Ectodermal cell (in vitro differentiated cells): ENCODE measurements around the gene VARS1. TPM values are rescaled to one million over a fixed set of nuclear protein-coding genes. Genes with fewer than 3 reads are reported as not detected.
"Not testable (repeated sequence)": the region's sequence is repeated elsewhere in the genome, so short reads cannot be mapped to it uniquely, and the experiment has no call there.

Source experiments
- H3K27ac ChIP-seq: 2 replicates; pipeline ENCODE4 v1.7.0; 2013; ENCODE audit warnings: mild to moderate bottlenecking, low read depth, low read length; ENCODE audit not compliant: insufficient read depth, poor library complexity, severe bottlenecking
- H3K27me3 ChIP-seq: 2 replicates; pipeline ENCODE4 v1.7.0; 2013; ENCODE audit warnings: mild to moderate bottlenecking, low read length; ENCODE audit not compliant: insufficient read depth, control insufficient read depth, poor library complexity, severe bottlenecking
- H3K36me3 ChIP-seq: one replicate; pipeline ENCODE4 v1.7.0; 2013; ENCODE audit warnings: low read length; ENCODE audit not compliant: control insufficient read depth, insufficient read depth
- H3K4me1 ChIP-seq: one replicate; pipeline ENCODE4 v1.7.0; 2013; ENCODE audit warnings: low read length; ENCODE audit not compliant: control insufficient read depth, insufficient read depth
- H3K4me3 ChIP-seq: 2 replicates; pipeline ENCODE4 v1.7.0; 2013; ENCODE audit warnings: low read depth, low read length, control low read depth; ENCODE audit not compliant: insufficient read depth
- H3K9me3 ChIP-seq: 2 replicates; pipeline ENCODE4 v1.7.0; 2013; ENCODE audit warnings: mild to moderate bottlenecking, low read length, moderate library complexity; ENCODE audit not compliant: control insufficient read depth
- WGBS, 2 experiments: methylation state at CpG; one replicate each; pipeline ENCODE4 v1.1.7; 2013; ENCODE audit warnings: missing lambda C conversion rate in 2 of 2; 5-methylcytosine and 5-hydroxymethylcytosine counted together
- polyA plus RNA-seq, 4 experiments: library from polyadenylated mRNA; stranded (reverse); fragments of 50-300 nt; gene quantifications; one replicate each; pipeline ENCODE4 v1.2.3, GENCODE V29; 2013

The VARS1 gene
- 113 TPM for polyA plus RNA-seq (2013, experiment 1 of 4)
- 95.5 TPM for polyA plus RNA-seq (2013, experiment 2 of 4)
- polyA plus RNA-seq (2013, experiment 3 of 4): 60.3 TPM
- 60.5 TPM for polyA plus RNA-seq (2013, experiment 4 of 4)

DNA sequence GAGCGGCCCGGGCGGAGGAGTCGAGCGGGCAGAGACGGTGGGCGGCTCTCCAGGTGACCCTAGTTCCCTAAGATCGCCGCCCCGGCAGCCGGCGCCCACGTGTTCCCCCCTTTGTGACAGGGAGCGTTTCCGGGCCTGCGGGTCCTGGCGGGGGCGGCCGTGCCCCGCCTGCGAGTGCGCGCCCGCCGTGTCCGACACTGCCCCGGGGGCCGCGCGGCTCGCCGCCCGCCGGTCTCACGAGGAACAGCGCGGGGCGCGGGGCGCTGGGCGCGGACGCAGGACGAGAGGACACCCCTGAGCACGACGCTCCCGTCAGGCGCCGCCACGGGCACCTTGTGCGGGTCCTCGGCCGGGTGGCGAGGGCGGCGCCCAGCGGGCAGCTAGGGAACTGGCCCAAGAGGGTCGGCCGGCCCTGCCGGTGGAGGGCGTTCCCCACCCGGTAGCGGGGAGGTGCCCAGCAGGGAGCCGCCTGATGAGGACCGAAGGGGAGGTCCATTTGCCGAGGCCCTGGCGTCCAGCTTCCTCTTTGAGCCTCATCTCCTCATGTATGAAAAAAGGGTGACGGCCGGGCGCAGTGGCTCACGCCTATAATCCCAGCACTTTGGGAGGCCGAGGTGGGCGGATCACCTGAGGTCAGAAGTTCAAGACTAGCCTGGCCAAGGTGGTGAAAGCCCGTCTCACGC lies at the start of gene VARS1:
VARS1 (minus strand) TSS at position 137 of the 683 bp plus-strand sequence. CDS start 535 bp downstream, outside the sequence.
- Histone ChIP-seq H3K27ac (peak within 1 kb of the TSS; percentile 93), H3K36me3 (peaks cover 6% of the 10 kb centered on the region), H3K4me3 (peak within 1 kb of the TSS; percentile 98), H3K27me3 (no peaks in the 10 kb centered on the region), H3K9me3 (no peaks in the 10 kb centered on the region), H3K4me1 (peaks cover 4% of the 10 kb centered on the region)
- 3 to 4% methylated on average over 75 of the region's 75 CpGs for WGBS, 2 experiments

DNA sequence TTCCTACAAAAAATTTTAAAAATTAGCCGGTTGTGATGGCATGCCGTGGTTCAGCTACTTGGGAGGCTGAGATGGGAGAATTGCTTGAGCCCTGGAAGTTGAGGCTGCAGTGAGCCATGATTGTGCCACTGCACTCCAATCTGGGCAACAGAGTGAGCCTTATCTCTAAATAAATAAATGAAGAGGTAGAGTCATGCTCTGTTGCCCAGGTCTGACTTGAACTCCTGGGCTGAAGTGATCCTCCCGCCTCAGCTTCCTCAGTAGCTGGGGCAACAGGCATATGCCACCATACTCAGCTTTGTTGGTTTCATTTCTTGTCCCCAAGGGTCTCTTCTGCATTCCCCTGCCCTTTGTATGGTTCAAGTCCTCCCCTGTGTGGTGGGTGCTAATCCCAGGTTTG lies 49.0 kb upstream of the VARS1 start:
- H3K4me1 ChIP-seq: no peaks in the 10 kb centered on the region
- H3K4me3 ChIP-seq: no peak overlapping the region
- H3K27ac ChIP-seq: no peak overlapping the region
- no peaks in the 10 kb centered on the region for H3K9me3 ChIP-seq
- WGBS, 2 experiments: 93 to 95% methylated on average over 3 of the region's 3 CpGs
- peaks cover 15% of the 10 kb centered on the region for H3K36me3 ChIP-seq
- H3K27me3 ChIP-seq: no peaks in the 10 kb centered on the region

DNA sequence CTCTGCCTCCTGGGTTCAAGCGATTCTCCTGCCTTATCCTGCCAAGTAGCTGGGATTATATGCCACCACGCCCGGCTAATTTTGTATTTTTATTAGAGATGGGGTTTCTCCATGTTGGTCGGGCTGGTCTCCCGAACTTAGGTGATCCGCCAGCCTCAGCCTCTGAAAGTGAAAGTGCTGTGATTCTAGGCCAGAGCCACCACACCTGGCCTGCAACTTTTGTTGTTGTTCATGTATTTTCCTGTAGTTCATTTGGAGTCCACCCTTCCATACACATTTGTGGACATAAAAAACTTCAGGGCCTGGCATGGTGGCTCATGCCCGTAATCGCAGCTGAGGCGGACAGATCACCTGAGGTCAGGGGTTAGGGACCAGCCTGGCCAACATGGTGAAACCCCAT lies 46.5 kb upstream of the VARS1 start:
- 92 to 97% methylated on average over 9 of the region's 9 CpGs for WGBS, 2 experiments
- Histone ChIP-seq H3K27ac (no peak overlapping the region), H3K27me3 (no peaks in the 10 kb centered on the region), H3K4me1 (peaks cover 9% of the 10 kb centered on the region), H3K36me3 (peaks cover 38% of the 10 kb centered on the region), H3K9me3 (no peaks in the 10 kb centered on the region), H3K4me3 (no peak overlapping the region)

DNA sequence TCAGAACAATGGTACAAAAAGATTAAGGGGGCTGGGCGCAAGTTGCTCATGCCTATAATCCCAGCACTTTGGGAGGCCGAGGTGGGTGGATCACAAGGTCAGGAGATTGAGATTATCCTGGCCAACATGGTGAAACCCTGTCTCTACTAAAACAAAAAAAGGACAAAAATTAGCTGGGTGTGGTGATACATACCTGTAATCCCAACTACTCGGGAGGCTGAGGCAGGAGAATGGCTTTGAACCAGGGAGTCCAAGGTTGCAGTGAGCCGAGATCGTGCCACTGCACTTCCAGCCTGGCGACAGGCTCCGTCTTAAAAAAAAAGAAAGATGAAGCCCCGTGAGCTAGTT lies 44.2 kb upstream of the VARS1 start:
- not testable (repeated sequence) for H3K27me3 ChIP-seq
- 94 to 96% methylated on average over 8 of the region's 8 CpGs for WGBS, 2 experiments
- H3K36me3 ChIP-seq: peaks cover 43% of the 10 kb centered on the region

DNA sequence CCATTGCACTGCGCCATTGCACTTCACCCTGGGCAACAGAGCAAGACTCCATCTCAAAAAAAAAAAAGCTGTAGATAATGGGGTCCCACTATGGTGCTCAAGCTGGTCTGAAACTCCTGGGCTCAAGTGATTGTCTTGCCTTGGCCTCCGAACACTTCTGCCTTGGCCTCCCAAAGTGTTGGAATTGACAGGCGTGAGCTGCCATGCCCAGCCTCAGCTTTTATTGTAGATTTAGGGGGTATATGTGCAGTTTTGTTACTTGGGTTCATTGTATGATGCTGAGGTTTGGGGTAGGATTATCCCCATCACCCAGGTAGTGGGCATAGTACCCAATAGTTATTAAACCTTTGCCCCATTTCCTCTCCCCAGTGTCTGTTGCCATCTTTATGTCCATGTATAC lies 43.4 kb upstream of the VARS1 start:
- peaks cover 43% of the 10 kb centered on the region for H3K36me3 ChIP-seq
- no peaks in the 10 kb centered on the region for H3K27me3 ChIP-seq
- H3K27ac ChIP-seq: no peak overlapping the region
- peaks cover 19% of the 10 kb centered on the region for H3K4me1 ChIP-seq
- no peak overlapping the region for H3K4me3 ChIP-seq
- no peaks in the 10 kb centered on the region for H3K9me3 ChIP-seq
- WGBS, 2 experiments: 94 to 96% methylated on average over 3 of the region's 3 CpGs

More for the DNA sequence above, 44.2 kb upstream of the VARS1 start:
- H3K4me1 ChIP-seq: peaks cover 19% of the 10 kb centered on the region
- H3K27ac ChIP-seq, H3K4me3 ChIP-seq, H3K9me3 ChIP-seq: not testable (repeated sequence)

DNA sequence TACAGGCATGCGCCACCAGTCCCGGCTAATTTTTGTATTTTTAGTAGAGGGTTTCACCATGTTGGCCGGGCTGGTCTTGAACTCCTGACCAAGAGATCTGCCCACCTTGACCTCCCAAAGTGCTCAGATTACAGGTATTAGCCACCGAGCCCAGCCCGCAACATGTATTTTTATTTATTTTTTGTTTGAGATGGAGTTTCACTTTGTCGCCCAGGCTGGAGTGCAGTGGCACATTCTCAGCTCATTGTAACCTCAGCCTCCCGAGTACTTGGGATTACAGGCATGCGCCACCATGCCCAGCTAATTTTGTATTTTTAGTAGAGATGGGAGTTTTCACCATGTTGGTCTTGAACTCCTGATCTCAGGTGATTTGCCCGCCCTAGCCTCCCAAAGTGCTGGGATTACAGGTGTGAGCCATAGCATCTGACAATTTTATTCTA lies 42.6 kb upstream of the VARS1 start:
- H3K27me3 ChIP-seq, H3K27ac ChIP-seq, H3K9me3 ChIP-seq: not testable (repeated sequence)
- WGBS, 2 experiments: 93 to 95% methylated on average over 9 of the region's 9 CpGs
- H3K36me3 ChIP-seq: peaks cover 43% of the 10 kb centered on the region
- peak overlapping the region; percentile 100 for H3K4me3 ChIP-seq
- peaks cover 19% of the 10 kb centered on the region for H3K4me1 ChIP-seq

DNA sequence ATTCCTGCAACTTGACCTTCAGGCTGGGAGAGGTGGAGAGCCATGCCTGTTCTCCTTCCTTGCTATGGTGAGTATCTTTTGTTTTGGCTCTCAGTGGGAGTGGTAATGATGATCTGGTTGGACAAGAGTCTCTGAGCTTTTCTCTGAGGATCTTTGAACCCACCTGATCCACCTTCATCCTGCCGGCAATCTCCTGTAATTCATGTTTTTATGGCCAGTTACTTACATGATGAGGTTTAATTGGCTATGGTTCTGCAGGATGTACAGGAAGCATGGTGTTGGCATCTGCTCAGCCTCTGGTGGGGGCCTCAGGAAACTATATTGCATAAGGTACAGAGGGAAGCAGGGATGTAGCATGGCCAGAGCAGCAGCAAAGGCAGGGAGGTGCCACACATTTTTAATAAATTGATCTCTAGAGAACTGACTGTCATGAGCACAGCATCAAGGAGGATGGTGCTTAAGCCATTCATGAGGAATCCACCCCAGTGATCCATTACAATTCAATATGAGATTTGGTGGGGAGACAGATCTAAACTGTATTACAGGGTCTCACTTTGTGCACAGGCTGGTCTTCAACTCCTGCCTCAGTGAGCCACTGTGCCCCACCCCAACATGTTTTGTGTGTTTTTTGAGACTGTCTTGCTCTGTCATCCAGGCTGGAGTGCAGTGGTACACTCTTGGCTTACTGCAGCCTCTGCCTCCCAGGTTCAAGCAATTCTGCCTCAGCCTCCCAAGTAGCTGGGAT lies 42.0 kb upstream of the VARS1 start:
- WGBS, 2 experiments: 72 to 97% methylated on average over 1 of the region's 1 CpG
- Histone ChIP-seq H3K27ac (no peak overlapping the region), H3K4me3 (peak overlapping the region; percentile 100), H3K27me3 (no peaks in the 10 kb centered on the region), H3K36me3 (peaks cover 43% of the 10 kb centered on the region), H3K9me3 (no peaks in the 10 kb centered on the region), H3K4me1 (peaks cover 19% of the 10 kb centered on the region)

DNA sequence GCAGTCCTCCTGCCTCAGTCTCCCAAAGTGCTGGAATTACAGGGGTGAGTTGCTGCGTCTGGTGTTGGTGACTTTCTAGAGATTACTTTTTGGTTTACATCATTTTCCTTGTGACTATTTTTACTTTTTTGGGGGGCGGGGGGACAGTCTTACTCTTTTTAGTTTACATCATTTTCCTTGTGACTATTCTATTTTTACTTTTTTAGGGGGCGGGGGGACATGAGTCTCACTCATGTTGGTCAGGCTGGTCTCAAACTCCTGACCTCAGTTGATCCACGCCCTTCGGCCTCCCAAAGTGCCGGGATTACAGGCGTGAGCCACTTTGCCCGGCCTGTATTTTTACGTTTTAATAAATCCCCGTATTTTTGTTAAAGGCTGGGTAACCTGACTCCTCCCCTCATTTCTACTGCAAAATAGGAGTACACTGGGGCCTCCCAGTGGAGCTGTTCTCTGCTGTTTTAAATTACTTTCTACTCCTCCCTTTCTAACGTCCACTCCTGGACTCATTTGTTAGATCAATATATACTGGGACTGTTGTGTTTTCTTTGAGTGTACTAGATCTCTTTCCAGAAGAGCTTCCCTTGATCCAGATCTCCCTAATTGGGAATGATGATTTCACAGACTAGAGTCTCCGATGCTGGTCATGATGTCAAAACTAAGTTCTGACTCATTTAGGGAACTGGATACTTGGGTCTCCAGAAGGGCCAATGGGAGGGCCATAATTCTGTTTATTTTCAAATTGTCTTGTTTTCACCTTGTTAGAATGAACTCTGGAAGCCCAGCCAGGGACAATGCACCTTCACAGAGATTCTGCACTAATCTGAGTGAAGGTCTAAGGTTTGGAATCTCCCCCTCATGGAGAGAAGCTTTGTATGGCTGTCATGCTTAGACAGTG lies 41.2 kb upstream of the VARS1 start:
- H3K4me1 ChIP-seq: peaks cover 19% of the 10 kb centered on the region
- H3K9me3 ChIP-seq: no peaks in the 10 kb centered on the region
- H3K27ac ChIP-seq: no peak overlapping the region
- WGBS, 2 experiments: 26 to 34% methylated on average over 11 of the region's 12 CpGs
- no peaks in the 10 kb centered on the region for H3K27me3 ChIP-seq
- H3K4me3 ChIP-seq: peak overlapping the region; percentile 100
- peaks cover 43% of the 10 kb centered on the region for H3K36me3 ChIP-seq

DNA sequence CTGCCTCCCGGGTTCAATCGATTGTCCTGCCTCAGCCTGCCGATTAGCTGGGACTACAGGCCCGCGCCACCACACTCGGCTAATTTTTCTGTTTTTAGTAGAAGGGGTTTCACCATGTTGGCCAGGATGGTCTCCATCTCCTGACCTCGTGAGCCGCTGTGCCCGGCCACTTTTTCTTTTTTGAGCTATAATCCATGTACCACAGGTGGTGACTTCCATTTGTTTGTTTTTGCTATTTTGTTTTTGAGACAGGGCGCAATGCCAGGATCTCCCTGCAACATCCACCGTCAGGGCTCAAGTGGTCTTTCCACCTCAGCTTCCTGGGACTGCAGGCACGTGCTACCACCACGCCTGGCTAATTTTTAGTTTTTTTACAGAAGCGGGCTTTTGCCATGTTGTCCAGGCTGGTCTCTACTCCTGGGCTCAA lies 40.5 kb upstream of the VARS1 start:
- H3K4me3 ChIP-seq: peak overlapping the region; percentile 100
- no peaks in the 10 kb centered on the region for H3K9me3 ChIP-seq
- H3K4me1 ChIP-seq: peaks cover 19% of the 10 kb centered on the region
- no peak overlapping the region for H3K27ac ChIP-seq
- no peaks in the 10 kb centered on the region for H3K27me3 ChIP-seq
- peaks cover 43% of the 10 kb centered on the region for H3K36me3 ChIP-seq
- 6 to 9% methylated on average over 14 of the region's 14 CpGs for WGBS, 2 experiments
